Measurements from ENCODE around the gene CBY1.
"Not testable (repeated sequence)": the region's sequence is repeated elsewhere in the genome, so short reads cannot be mapped to it uniquely, and the experiment has no call there.

The CBY1 gene

GRCh38 chr22:38656256-38657044 lies at the start of gene CBY1, which contains the start of gene FAM227A:
CBY1 (plus strand) TSS chr22:38656638; CDS start chr22:38668055, 11,417 bp downstream.
FAM227A (minus strand) TSS chr22:38656392; CDS start chr22:38650168, 6,224 bp downstream.
- DNase-seq (peak; percentile 92), ATAC-seq (peak; percentile 91)

DNA sequence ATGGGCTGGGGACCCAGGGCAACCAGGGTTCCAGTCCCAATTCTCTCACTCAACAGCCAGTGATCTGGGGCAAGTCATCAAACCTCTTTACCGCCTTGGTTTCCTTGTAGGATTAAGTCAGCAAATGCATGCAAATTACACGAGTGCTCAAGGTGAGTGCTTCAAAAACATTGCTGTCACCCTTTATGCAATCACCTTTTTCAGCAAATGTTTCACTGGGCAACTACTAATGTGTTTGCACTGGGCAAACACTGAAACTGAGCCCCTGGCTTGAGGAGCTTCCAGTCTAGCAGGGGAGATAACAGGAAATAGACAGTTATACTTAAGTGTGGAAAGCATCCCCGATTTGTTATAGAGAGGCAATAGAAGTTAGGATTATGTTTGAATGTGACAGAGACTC lies 48.8 kb upstream of the CBY1 start:
- ATAC-seq: no peak
- DNase-seq: no peak

DNA sequence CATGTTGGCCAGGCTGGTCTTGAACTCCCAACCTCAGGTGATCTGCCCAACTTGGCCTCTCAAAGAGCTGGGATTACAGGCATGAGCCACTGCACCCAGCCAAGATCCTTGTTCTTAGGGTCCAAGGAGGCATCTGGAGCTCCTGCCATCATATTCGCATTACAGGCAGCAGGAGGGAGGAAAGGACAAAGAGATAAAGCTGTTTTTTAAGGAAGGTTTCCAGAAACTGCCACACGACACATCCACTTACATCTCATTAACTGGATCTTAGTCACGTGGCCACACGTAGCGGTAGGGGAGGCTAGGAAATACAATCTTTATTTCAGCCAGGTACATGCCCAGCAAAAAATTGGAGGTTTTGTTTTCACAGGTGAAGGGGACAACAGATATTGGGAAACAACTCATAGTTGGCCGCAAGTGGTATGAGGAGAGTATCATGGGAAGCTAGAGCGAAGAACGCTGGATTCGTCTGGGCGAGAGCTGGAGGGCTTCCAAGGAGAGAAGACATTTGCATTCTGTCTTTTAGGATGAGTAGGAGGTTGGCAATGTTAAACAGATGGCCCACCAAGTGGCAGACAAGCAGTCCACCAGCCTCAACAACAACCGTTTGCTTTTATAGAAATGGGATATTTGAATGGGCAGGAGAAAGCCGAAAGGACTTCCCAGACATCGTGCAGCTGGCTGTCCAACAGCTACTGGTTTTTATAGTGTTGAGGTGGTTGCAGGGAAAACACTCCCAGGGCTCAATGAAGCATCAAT lies 47.3 kb upstream of the CBY1 start:
- DNase-seq (no peak), ATAC-seq (no peak)

DNA sequence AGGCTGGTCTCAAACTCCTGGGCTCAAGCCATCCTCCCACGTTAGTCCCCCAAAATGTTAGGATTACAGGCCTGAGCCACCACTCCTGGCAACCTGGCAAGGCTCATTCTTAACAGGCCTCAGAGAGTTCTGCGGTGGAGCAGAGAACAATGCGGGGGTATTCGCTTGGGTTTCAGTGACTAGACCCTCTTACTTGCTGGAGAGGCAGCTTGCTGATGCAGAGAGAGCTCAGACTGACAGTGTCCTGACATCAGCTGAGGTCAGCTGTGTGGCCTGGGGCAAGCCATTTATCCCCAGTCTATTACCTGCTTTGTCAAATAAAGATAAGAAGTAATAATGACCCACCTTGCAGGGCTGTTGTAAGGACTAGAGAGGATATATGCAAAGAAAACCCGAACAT lies 46.2 kb upstream of the CBY1 start:
- ATAC-seq (no peak), DNase-seq (no peak)

- no peak for DNase-seq
Observed at GRCh38 chr22:38611559-38611958, 44.9 kb upstream of the CBY1 start.

DNA sequence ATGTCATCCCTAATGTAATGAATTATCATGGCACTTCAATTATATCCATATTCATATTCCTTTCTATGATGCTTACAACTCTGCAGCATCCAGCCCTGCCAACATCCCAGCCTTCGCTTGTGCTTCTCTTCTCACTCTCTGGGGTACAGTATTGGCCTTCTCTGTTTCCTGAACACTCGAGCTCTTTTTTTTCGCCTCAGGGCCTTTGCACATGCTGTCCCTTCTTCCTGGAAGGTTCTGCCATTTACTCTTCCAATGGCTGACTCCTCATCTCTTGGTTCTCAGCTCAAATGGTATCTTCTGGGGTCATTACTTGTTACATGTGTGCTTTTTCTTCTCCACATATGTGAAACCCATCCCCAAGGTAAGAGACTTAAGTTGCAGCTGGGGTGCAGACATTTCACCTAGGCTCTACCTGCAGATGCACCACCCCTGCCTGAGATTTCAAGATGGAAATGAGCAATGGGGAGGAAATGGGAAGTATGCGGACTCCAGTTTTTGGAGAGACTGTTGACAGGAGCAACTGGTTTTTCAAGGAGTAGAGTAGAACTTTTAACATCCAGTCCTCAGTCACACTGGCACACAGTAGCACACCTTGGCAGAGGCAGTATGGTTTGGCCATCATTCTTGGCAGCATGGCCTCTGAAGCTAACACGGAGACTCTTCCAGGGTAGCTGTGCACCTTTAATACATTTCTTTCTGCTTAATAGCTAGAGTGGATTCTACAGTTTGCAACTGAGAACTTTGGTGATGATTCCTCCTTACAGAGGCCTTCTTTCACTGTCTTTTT lies 44.0 kb upstream of the CBY1 start:
- ATAC-seq (no peak), DNase-seq (no peak)

More at GRCh38 chr22:38611559-38611958, 44.9 kb upstream of the CBY1 start:
- ATAC-seq: no peak

- ATAC-seq (no peak), DNase-seq (no peak)
Observed at GRCh38 chr22:38613588-38613987, 42.9 kb upstream of the CBY1 start.

DNA sequence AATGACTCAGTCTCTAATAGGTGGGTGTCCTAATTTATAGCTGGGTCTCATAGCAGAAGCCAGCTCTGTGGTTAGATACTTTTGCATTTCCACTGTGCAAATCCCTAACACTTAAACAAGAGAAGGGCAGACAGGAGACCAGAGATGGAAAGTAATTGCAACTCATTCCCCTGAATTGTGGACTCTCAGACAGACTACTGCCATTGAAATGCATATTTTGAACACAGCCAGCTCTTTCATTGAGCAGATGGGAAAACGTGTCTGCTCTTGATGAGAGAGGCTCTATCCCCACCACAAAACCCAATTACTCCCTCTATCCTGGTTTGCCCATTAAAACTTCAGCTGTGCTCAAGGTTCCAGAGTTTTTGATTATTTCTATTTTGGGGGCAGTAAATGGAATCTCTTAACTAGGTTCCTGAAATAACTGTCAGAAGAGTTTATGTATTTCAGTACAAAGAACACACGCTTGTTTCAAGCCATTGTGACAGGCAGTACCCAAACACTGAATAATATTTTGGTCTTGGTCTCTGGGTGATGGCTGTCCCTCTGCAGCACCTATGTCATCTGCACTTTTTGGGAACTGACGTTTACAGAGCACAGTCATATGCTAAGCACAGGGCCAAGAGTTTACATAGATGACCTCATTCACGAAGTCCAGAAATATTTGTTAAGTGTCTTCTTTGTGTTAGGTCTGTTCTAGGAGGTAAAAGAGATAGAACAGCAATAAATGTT lies 41.9 kb upstream of the CBY1 start:
- no peak for DNase-seq
- no peak for ATAC-seq

- DNase-seq, ATAC-seq: not testable (repeated sequence)
Observed at GRCh38 chr22:38615064-38615405, 41.4 kb upstream of the CBY1 start.

DNA sequence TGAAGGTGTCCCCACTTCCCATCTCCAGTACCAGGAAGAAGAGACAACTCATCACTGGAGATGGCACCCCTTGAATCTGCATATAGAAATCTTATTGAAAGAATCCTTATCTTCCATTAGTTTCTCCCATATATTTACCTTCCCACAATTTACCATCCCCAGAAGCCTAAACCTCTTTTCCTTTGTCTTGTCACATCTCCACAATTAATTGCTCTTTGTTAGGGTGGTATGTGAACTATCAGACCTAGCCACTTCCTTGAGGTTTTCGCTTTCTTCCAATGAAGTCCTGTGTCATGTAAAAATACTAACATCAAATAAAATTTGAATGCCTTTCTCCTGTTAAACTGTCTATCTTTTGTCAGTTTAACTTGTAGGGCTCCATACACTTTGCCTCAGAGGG lies 38.2 kb upstream of the CBY1 start:
- DNase-seq: no peak
- no peak for ATAC-seq

DNA sequence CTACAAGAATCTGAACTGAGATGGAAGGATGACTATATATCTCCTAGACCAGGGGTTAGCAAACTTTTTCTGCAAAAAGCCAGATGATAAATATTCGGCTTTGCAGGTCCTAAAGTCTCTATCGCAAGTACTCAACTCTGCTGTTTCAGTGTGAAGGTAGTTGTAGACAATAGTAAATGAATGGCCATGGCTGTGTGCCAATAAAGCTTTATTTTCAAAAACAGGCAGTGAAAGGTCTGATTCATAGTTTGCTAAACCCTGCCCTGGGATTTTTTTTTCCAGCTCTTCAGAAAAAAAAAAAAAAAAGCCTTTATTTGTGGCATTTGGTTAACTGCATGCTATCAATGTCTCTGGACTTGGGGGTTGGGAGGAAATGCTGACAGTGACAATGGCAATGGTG lies 37.8 kb upstream of the CBY1 start:
- DNase-seq (no peak), ATAC-seq (no peak)

DNA sequence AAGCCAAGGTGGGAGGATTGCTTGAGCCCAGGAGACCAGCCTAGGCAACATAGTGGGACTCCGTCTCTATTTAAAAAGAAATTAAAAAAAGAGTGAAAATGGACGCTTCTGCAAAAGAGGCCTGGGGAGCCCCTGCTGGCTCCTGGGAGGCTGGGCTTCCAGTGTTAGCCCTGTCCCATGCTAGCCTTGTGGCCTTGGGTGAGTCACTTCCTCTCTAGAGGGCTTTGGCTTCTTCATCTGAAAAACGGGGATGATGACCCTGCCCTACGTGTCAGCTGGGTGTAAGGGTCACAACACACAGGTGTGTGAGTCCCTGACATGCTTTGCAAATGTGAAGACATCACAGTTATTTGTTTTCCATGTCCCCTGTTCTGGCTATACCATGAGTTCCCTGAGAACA lies 33.1 kb upstream of the CBY1 start:
- no peak for DNase-seq
- ATAC-seq: peak; percentile 9

DNA sequence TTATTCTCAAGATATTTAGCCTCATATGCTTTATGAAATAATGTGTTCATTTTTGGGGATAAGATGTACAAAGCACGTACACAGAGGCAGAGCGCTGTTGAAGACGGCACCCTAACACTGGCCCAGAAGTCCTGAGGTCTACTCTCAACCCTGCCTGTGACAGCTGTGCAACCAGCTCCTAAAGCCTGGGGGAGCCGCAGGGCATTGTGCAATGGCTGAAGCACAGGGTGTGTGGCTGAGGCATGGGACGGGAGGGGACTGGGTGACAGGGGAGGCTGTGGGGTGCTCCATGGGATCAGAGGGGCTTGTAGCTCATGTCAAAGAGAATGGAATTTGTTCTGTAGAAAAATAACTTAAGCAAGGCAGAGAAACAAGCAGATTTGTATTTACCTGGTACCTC lies 28.0 kb upstream of the CBY1 start:
- no peak for DNase-seq
- ATAC-seq: peak; percentile 32

- DNase-seq: no peak
- ATAC-seq: no peak
Observed at GRCh38 chr22:38629108-38629507, 27.3 kb upstream of the CBY1 start.

DNA sequence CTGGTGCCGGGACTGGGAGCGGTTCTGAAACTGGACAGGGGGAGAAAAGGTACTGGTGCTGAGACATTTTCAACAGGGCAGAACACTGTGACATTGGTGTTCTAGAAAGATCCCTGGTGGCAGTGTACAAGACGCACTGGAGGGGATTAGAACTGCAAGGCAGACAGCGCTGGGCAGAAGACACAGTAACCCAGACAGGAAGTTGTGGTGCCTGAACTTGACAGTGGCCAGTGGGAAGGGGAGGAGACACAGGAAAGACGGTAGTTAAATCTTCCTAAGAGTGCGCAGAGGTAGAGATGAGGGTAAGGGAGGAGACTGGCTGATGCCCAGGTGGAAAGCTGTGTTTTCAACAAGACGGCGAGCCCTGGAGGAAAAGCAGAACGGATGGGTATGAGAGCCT lies 24.7 kb upstream of the CBY1 start:
- ATAC-seq: no peak
- DNase-seq: no peak

GRCh38 chr22:38632528-38632927 lies 23.9 kb upstream of the CBY1 start:
- DNase-seq (no peak), ATAC-seq (no peak)

GRCh38 chr22:38638216-38638615 lies 18.2 kb upstream of the CBY1 start:
- DNase-seq: no peak
- peak; percentile 23 for ATAC-seq

DNA sequence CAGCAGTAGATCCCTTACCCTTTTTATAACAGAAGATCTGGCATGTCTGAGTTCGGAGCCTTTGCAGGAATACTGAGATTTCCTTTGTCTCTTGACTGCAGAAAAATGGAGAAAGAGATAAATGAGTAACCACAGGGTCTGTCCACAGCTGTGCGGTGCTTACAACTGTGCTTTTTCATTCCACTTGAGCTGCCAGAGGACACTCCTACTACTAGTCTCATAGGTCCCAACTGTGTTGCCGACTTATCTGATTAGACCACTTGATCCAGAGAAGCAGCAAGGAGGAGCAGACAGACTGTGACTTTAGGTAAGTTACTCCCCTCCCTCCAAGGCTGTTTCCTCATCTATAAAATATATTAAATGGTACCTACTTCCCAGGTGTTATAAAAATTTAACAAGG lies 17.7 kb upstream of the CBY1 start:
- ATAC-seq: no peak
- no peak for DNase-seq

- DNase-seq: no peak
- no peak for ATAC-seq
Observed at GRCh38 chr22:38641476-38642040, 14.9 kb upstream of the CBY1 start.

GRCh38 chr22:38644245-38644644 lies 12.2 kb upstream of the CBY1 start:
- peak; percentile 52 for ATAC-seq
- DNase-seq: not testable (repeated sequence)

GRCh38 chr22:38645430-38645829 lies 11.0 kb upstream of the CBY1 start:
- DNase-seq (no peak), ATAC-seq (no peak)
